ENCODE results near the gene DLG2.
A peak's percentile ranks its signal among the peaks of the same experiment; 100 is the strongest.

The DLG2 gene

GRCh38 chr11:84563356-84563755 is 1063.8 kb downstream of the DLG2 start:
- no peak for DNase-seq (ENCODE audit: low read depth)

DNA sequence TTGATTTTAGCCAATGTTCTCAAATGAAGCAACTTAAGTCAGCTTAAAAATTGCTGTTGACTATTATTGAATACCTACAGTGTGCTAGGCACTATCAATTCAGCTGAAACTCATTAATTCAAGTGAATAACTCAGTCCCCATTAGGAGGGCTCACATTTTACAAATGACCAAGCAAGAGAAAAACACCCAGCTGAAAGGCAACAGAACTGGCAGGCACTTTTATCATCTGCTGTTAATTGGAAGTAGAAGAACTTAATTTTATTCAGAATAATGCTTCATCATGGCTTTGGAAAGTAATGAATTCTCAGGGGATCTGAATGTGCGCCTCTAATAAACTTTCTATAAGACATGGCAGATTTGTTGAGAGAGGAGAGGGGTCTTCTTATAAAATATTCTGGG is 1066.9 kb downstream of the DLG2 start:
- DNase-seq (ENCODE audit: low read depth), result no peak

GRCh38 chr11:84558085-84558905 is 1068.8 kb downstream of the DLG2 start:
- DNase-seq (ENCODE audit: low read depth), result peak; percentile 33

- DNase-seq (ENCODE audit: low read depth), result no peak
These were observed 1074.4 kb downstream of the DLG2 start for GRCh38 chr11:84552791-84553190.

DNA sequence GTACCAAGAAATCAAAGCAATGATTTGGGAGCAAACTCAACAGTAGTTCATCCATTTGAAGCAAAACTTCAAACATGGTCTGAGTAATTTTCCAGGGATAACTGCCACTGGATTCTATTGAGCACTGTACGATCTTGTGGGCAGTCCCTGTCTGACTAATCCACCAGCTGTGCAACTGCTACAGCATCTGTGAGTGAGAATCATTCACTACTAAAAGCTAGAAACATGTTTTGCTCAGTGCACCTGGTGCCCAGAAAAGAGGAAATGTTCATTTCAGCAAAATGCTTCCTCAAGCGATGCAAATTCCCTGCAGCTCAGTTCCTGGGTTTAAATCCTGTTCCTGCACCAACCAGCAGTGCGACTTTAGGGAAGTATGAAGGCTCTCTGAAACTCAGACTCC is 1077.9 kb downstream of the DLG2 start:
- DNase-seq (ENCODE audit: low read depth), result peak; percentile 50

- no peak for DNase-seq (ENCODE audit: low read depth)
These were observed 1082.6 kb downstream of the DLG2 start for GRCh38 chr11:84544566-84544965.

DNA sequence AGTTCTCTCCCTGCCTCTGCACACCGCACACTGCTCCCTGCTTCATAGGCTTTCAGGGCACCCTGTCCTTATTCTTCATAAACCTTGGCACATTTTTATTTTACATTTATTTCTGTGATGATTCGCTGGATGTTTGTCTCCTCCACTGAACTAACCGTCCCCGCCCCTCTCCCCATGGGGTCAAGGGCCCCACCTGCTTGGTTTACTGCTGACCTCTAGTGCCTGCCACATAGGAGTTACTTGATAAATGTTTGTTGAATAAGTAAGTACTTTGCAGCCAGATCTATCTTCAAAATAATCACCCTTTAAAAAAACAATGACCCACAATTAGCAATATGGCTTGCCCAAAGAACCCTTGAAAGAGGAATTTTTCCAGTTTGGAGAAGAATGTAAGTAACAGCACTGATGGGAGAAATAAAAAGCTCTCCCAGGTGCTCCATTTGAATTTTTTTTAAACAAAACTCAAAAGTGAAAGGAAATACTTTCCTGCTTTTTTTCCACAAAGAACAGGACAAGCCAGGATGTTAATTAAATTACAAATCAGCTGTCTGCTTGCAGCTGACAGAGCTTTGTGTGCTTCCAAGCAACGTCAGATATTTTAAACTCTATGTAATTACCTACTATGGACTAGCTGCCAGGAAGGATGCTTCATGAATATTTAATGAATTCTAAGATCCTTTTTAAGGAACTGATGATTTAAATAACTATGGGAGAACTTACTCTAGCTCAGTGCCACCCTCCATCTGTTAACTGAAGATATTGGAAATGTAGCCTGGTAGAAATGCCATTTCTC is 1083.6 kb downstream of the DLG2 start:
- no peak for DNase-seq (ENCODE audit: low read depth)

DNA sequence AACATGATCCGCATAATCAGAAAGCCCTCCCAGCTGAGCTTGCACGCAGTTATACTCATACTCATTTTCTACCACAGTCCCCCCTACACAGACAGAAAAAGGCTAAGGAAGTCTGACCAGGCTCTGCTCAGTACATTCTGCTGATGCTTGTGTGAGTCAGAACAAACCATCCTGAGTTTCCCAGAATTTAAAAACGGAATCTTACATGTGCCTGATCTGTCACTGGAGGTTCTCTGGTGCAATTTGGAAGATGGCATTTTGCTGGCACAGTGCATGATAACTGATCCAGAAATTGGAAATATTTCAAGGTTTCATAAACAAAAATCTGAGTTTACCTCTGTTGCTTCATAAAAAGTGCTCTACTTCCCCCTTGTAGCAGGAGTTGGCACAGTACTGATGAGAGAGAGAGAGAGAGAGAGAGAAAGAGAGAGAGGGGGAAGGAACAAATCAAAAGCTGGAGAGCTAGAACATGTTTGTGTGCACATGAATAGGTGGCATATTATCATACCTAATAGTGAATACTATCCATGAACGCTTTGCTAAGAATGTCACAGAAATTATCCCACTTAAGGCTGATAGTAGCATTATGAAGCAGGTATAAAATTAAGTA is 1085.3 kb downstream of the DLG2 start:
- DNase-seq (ENCODE audit: low read depth), result peak; percentile 53

DNA sequence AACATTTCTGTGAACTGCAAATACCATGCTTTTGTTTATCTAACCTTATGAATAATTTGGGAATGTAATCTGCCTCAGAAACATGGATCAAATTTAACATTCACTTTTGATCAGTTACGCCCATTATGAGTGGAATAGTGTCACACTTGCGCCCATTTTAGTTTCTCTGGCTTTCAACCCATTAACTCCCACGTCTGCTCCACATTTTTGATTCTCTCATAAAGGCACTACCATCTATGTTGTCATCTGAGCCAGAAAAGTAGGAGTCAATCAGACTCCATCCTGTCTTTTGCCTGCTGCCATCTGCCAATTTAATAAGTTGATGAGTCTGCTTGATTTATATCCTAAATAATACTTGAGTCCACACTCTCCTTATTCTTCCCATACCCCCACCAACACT is 1090.7 kb downstream of the DLG2 start:
- no peak for DNase-seq (ENCODE audit: low read depth)

- no peak for DNase-seq (ENCODE audit: low read depth)
These were observed 1094.8 kb downstream of the DLG2 start for GRCh38 chr11:84532364-84532763.

- no peak for DNase-seq (ENCODE audit: low read depth)
These were observed 1100.9 kb downstream of the DLG2 start for GRCh38 chr11:84526250-84526649.

- peak; percentile 28 for DNase-seq (ENCODE audit: low read depth)
These were observed 1102.6 kb downstream of the DLG2 start for GRCh38 chr11:84524422-84525051.

- peak; percentile 18 for DNase-seq (ENCODE audit: low read depth)
These were observed 1104.8 kb downstream of the DLG2 start for GRCh38 chr11:84522331-84522730.

- no peak for DNase-seq (ENCODE audit: low read depth)
These were observed 1108.4 kb downstream of the DLG2 start for GRCh38 chr11:84518631-84519183.

DNA sequence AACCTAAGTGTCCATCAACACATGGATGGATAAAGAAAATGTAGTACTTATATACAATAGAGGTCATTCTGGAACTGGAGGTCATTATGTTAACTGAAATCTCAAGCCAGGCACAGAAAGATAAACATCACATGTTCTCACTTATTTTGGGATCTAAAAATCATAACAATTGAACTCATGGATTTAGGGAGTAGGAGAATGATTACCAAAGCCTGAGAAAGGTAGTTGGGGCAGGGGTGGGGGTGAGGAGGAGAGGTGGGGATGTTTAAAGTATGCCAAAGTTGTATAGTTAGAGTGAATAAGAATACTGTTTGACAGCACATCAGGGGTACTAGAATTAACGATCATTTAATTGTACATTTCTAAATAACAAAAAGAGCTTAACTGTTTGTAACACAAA is 1112.7 kb downstream of the DLG2 start:
- DNase-seq (ENCODE audit: low read depth), result no peak

DNA sequence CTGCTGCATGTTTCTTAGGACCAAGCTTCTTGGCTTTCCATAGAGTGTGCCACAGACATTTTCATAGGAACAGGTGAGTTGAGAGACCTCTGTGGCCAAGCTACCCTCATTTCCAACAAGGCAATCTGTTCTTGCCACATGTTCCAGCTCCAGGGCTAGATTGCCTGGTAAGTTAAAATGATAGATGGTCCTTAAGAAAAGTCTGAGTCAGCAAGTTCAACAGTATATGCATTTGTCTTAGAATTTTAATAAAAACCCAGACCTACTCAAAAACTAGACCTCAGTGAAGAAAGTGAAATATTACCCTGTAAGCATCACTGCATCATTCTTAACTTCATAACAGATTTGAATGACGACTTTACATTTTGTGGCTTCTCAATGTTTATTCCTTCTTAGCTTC is 1123.6 kb downstream of the DLG2 start:
- DNase-seq (ENCODE audit: low read depth), result no peak

- no peak for DNase-seq (ENCODE audit: low read depth)
These were observed 1125.4 kb downstream of the DLG2 start for GRCh38 chr11:84501750-84502149.

DNA sequence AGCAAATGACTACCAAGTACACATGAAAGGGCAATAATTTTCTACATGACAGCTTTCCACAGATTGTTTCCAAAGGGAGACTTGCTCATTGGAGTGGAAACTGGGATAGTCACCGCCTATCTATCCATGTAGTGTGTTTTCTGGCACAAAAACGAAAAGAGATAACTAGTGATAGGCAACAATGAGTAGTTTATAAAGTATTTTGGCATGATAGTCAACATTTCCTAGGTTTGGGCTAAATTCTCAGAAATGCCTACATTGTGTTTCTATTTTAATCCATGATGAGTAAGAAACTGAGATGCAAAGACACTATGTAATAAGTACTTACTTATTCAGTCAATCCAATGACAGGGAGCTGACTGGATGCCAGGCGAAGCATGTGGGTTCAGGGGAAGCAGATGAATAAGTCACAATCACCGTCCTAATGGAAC is 1129.1 kb downstream of the DLG2 start:
- peak; percentile 86 for DNase-seq (ENCODE audit: low read depth)

DNA sequence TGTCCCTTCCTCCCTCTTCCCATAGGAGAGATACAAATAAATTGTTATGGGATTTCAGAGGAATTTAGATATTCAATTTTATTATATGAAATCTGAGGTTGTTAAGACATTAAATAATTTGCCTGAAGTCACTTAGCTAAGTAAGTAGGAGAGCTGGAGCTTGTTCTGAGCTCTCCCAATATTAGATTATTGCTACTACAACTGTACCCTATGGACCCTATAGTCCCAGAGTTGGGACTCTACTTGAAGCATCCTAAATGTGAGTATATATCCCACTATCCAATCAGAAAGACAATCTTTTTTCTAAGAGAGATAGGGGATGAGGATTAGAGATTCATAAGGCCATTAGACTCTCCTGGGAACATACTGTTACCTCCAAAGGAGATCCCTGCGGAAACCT is 1130.0 kb downstream of the DLG2 start:
- DNase-seq (ENCODE audit: low read depth), result no peak

DNA sequence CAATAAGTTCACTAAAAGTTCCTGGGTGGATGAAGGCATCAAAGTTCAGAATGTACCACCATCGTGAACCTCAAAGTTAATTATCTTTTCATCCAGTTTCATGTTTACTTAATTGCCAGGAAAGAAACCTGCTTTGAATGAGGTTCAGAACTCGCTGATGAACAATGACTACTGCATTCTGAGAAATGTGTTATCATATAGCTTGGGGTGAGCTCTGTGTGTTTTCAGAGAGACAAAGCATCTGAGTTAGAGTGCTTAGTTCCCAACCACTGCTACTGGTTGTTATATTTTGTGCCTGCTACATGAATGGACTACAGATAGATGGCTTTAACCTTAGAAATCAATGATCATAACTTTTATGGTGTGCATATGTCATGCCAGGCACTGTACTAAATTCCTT is 1131.0 kb downstream of the DLG2 start:
- no peak for DNase-seq (ENCODE audit: low read depth)

DNA sequence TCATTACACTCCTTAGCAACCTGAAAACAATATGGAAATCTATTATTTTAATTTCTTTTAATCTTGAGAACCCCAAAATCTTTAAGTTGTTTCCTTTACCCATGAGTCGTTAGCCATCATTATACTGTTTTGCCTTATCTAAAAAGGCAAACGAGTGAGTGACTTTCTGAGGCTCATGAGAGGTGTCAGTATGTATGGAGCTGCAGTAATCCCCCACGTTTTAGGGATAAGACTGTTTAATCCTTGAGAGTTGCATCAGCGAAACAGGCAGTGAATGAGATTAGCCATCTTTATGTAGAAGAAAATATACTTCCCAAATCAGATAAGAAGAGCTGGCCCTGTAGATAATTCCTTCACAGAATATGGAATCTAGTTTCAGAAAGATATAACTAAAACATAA is 1147.0 kb downstream of the DLG2 start:
- no peak for DNase-seq (ENCODE audit: low read depth)

DNA sequence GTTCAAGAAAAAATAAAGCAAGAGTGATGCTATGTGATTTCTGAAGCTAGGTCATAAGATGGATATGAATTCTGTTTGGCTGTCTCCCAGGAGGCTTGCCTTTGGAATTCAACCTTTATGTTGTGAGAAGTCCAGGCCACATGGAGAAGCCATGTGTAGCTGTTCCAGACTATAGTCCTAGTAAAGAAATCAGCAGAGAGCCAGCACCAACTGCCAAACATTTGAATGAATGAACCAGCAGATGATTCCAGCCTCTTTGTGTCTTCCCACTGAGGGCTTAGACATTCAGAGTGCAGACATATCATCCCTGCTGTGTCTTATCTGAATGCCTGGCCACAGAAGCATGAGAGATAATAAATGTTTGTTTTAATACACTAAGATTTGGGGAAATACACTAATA is 1150.6 kb downstream of the DLG2 start:
- DNase-seq (ENCODE audit: low read depth), result no peak

All from stromal cell of bone marrow (primary cell).